Measurements from ENCODE around the gene SH3YL1.

DNA sequence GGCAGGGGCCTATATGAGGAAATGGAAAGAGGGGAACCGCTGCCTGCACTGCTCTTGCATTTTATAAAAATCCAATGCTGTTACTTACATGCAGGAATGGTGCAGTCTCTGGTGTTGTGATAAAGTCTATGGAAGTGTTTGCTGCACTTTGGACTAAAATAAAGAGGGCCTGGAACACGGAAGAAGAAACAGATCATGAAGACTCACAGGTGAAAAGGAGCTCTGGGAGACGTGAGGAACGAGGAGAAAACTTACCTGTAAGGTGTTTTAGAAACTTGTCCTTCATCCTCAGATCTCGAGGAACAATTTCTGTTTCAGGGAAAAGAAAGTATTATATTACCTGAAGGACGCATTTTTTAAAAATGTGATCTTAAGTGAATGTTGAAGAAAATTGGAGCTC lies 22.2 kb upstream of the SH3YL1 start:
- TF ChIP-seq CTCF (IDR thresholded peaks at IDR 0.05) (no peak), EZH2 (IDR thresholded peaks at IDR 0.05) (no peak)

Measured in neural progenitor cell (in vitro differentiated cells).